ENCODE data around the gene ATP6AP2. TPM values are rescaled to one million over a fixed set of nuclear protein-coding genes. Genes with fewer than 3 reads are reported as not detected.
A peak's percentile ranks its signal among the peaks of the same experiment; 100 is the strongest.

The ATP6AP2 gene
- total RNA-seq, 2 donors from 2014 or later, result 50.5 to 58.4 TPM

DNA sequence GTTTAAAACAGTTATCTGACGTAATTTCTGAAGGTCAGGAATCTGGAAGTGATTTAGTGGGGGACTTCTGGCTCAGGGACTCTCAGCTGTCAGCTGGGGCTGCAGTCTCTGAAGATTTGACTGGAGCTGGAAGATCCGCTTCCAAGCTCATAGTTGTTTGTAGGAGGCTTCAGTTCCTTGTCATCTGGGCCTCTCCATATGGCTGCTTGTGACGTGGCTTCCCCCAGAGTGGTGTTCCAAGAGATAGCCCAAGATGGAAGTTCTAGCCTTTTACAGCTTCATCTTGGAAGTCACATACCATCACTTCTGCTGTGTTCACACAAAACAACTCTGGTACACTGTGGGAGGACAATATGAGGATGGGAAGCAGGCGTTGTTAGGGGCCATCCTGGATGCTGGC, 44.5 kb downstream of the ATP6AP2 start:
- Mint-ChIP-seq H3K27me3 (ENCODE audit: low read depth) (no peaks in the 10 kb centered on the region), H3K36me3 (ENCODE audit: insufficient read depth in 2 of 2) (peaks cover 0 to 10% of the 10 kb centered on the region in 2 donors), H3K9me3 (no peaks in the 10 kb centered on the region), H3K4me3 (no peak overlapping the region), H3K27ac (no peak overlapping the region), H3K4me1 (ENCODE audit: low read depth) (no peaks in the 10 kb centered on the region)
- no peak for ATAC-seq (replicated peaks in 1 of 2)
- no peak for DNase-seq

DNA sequence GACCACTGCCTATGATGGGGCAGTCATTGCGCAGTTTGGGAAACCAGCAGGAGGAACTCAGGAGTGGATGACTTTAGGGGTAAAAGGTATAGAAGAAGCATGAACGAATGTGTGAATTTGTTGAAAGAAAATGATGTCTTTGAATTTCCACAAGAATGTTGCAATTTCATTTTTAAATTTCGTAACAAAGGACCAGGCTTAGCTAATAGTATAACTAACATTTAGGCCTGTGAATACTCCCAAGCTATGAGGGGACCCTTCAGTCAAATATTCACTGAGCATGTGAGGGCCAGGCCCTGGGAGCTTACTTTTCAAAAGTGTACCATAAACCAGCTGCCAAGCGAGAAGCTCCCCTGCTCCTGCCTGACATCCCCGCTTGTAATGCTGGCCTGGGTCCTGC, 47.7 kb downstream of the ATP6AP2 start:
- H3K27ac Mint-ChIP-seq, result no peak overlapping the region
- no peak for DNase-seq

DNA sequence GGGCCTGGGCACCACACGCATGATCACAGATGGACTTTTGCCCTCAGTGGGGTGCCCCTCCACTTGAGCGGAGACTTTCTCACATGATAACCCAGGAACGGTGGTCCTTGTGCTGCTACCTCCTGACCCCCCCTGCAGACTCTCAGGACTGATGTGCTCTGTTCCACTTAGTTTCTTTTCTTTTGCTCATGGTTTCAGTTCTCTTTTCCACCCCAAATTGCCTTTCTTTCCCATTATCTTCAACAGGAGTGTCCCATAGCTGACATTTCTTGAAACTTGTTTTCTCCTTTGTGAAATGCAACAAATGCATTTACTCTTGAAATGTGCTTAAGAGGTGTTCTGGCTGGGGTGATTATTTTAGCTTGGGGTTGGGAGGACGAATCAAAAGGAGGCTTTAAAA, 51.4 kb downstream of the ATP6AP2 start:
- Mint-ChIP-seq H3K9me3 (no peaks in the 10 kb centered on the region), H3K36me3 (ENCODE audit: insufficient read depth in 2 of 2) (peaks cover 2 to 49% of the 10 kb centered on the region in 2 donors), H3K4me3 (no peak overlapping the region), H3K27me3 (ENCODE audit: low read depth) (no peaks in the 10 kb centered on the region), H3K27ac (peak overlapping the region; percentile 20), H3K4me1 (ENCODE audit: low read depth) (peaks cover 8% of the 10 kb centered on the region)
- ATAC-seq (replicated peaks in 1 of 2) (no peak), DNase-seq (no peak)

More for the DNA sequence above, 47.7 kb downstream of the ATP6AP2 start:
- Mint-ChIP-seq H3K9me3 (no peaks in the 10 kb centered on the region), H3K4me3 (no peak overlapping the region), H3K36me3 (ENCODE audit: insufficient read depth in 2 of 2) (peaks cover 0 to 21% of the 10 kb centered on the region in 2 donors), H3K27me3 (ENCODE audit: low read depth) (no peaks in the 10 kb centered on the region), H3K4me1 (ENCODE audit: low read depth) (peaks cover 8% of the 10 kb centered on the region)
- ATAC-seq (replicated peaks in 1 of 2), result no peak

DNA sequence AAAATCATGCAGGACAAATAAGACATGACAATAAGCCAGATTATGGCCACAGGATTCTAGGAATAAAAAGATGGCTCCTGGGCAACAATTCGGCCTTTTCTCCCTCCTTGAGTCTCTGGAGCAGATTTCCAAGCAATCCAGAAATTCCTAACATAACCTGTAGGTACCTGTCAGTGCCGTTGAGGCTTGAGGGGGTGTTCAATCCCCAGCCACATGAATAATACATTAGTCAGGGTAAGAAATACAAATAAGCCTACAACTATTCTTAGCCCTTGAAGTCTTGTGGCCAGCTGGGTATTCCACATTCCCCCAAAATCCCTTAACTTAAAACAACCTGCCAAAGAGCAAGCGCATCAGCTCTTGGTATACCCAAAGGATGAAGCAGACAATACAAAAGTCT, 56.9 kb downstream of the ATP6AP2 start:
- DNase-seq (no peak), ATAC-seq (replicated peaks in 1 of 2) (no peak)
- no peak overlapping the region for H3K27ac Mint-ChIP-seq
- H3K4me1 Mint-ChIP-seq (ENCODE audit: low read depth), result peaks cover 17% of the 10 kb centered on the region
- peaks cover 4 to 44% of the 10 kb centered on the region in 2 donors for H3K36me3 Mint-ChIP-seq (ENCODE audit: insufficient read depth in 2 of 2)
- H3K9me3 Mint-ChIP-seq, result no peaks in the 10 kb centered on the region
- no peak overlapping the region for H3K4me3 Mint-ChIP-seq
- no peaks in the 10 kb centered on the region for H3K27me3 Mint-ChIP-seq (ENCODE audit: low read depth)

DNA sequence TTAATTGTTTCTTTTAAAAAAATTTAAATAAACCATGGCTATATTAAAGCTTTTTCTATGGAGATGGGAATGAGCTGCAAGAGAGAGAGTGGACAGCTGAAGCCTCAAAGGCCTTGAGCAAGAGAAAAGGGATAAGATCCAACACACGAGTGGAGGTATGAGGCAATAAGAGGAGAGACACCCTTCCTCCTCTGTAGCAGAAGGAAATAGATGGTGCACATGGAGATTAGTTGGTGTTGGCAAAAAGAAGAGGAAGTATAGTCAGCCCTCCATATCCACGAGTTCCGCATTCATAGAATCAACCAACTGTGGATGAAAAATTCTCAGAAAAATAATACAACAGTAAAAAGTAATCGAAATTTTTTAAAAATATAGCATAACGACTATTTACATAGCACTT, 63.4 kb downstream of the ATP6AP2 start:
- DNase-seq (no peak), ATAC-seq (replicated peaks in 1 of 2) (no peak)
- H3K27me3 Mint-ChIP-seq (ENCODE audit: low read depth), result no peaks in the 10 kb centered on the region
- H3K27ac Mint-ChIP-seq, result peak overlapping the region; percentile 79
- H3K4me1 Mint-ChIP-seq (ENCODE audit: low read depth), result peaks cover 34% of the 10 kb centered on the region
- peaks cover 11 to 14% of the 10 kb centered on the region in 2 donors for H3K36me3 Mint-ChIP-seq (ENCODE audit: insufficient read depth in 2 of 2)
- no peaks in the 10 kb centered on the region for H3K9me3 Mint-ChIP-seq
- peak overlapping the region; percentile 55 to 90 for H3K4me3 Mint-ChIP-seq

DNA sequence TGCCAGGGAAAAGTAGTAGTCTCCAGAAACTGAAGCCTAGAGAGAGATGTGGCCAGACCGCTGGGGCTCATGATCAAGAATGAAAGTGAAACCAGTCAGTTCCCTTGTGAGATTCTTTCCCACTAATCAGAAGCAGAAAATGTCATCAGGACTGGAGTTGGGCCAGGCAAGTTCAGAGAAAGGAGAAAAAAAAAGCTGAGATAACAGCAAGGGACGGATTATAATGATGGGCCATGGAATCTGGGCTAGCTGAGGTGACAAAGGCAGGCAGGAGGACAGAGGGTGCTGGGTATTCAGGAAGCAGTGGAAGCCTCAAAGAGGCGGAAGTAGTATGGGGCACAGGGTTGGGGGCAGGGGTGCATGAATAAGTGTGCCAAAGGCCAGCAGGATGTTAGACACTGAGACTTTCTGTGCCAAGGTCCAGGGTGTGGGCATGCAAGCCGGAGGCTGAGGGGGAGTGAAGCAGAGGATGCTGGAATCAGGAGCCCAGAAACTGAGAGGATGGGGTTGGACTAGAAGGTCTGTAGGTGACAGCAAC, 64.1 kb downstream of the ATP6AP2 start:
- Mint-ChIP-seq H3K4me3 (peak overlapping the region; percentile 87 to 90), H3K36me3 (ENCODE audit: insufficient read depth in 2 of 2) (peaks cover 11 to 14% of the 10 kb centered on the region in 2 donors), H3K27me3 (ENCODE audit: low read depth) (no peaks in the 10 kb centered on the region), H3K4me1 (ENCODE audit: low read depth) (peaks cover 34% of the 10 kb centered on the region), H3K27ac (peak overlapping the region; percentile 79), H3K9me3 (no peaks in the 10 kb centered on the region)
- DNase-seq, result peak; percentile 36 to 38
- peak; percentile 40 to 54 for ATAC-seq (replicated peaks in 1 of 2)

DNA sequence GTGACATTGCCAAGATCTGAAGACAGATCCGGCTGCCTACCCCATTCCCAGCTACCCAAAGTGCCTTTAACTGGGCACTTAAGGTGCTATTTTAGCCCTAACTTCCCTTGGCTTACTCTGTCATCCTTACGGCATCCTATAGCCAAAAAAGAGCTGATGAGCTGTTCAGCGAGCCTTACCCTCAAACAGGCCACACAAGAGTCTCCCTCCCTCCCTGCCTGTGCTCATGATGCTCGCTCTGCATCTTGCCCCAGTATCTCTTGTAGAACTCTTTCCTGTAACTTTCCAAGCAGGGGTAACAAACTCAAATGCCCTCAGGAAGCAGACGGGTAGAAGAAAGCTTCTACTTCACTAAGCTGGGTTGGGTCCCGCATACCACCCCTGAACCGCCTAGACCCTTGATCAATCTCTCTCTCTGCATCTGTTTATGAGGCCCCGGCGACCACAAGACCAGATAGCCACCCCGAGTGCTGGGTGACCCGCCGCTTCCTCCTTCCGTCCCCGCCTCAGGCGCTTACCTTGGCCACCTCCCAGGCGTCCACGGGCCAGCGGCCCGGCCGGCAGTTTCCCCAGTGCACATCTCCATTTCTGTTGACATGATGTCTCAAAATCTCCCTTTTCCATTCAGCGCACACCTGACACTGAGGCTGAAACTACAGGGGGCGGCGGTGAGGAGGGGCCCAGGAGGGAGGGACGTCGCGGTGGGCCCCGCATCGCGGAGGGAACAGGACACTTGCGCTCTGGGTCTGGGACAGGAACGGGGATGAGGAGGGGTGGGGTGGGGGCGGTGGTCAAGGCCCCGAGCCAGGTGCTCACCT, 65.9 kb downstream of the ATP6AP2 start:
- no peaks in the 10 kb centered on the region for H3K9me3 Mint-ChIP-seq
- no peaks in the 10 kb centered on the region for H3K27me3 Mint-ChIP-seq (ENCODE audit: low read depth)
- peak overlapping the region; percentile 95 to 99 for H3K4me3 Mint-ChIP-seq
- H3K4me1 Mint-ChIP-seq (ENCODE audit: low read depth), result peaks cover 35% of the 10 kb centered on the region
- peaks cover 11 to 14% of the 10 kb centered on the region in 2 donors for H3K36me3 Mint-ChIP-seq (ENCODE audit: insufficient read depth in 2 of 2)
- H3K27ac Mint-ChIP-seq, result peak overlapping the region; percentile 95
- ATAC-seq (replicated peaks in 1 of 2), result peak; percentile 45
- DNase-seq, result peak; percentile 41 to 52

DNA sequence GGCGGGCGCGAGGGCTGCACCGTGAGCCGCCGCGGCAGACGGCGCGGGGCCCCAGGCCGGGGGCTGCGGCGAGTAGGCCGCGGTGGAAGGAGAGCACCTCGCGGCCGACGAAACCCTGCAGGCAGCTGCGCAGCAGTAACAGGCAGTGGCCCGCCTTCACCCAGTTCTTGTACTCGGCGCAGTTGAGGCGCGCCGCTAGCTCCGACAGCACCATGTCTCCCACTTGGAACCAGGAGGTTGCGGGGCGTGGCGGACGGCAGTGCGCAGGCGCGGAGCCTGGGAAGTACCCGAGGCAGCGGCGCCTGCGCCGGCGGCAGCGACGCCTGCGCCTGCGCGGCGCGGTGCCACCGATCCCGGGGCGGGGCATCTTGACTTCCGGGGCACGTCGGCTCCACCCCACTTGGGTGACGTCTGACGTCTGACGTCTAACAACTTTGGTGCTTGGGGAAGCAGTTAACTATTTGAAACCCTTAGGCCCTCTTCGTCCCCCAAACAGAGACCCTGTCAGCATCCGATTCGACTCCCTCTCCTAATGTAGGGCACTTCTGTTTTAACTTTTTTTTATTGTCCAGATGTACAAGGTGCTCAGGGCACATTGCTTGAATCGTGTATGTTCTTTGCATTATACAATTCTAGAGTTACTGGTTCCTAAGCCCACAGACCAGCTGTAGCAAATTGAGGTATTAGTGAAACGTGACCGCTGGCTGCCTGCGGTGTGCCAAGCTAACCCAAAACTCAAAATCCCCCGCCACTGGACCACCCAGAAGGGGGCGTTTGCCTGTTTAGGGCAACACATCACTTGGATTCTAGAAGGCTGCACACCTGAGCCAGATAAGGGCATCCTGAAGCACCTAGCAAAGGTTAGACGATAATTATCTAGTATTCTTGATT, 66.8 kb downstream of the ATP6AP2 start, which contains the start of gene CXorf38:
Gene CXorf38 (minus strand): TSS at position 255 of the 891 bp plus-strand sequence. CDS start 41 bp downstream, at position 214.
- H3K9me3 Mint-ChIP-seq, result no peaks in the 10 kb centered on the region
- peaks cover 31% of the 10 kb centered on the region for H3K4me1 Mint-ChIP-seq (ENCODE audit: low read depth)
- peaks cover 8 to 9% of the 10 kb centered on the region in 2 donors for H3K36me3 Mint-ChIP-seq (ENCODE audit: insufficient read depth in 2 of 2)
- DNase-seq (peak; percentile 93 to 97), ATAC-seq (replicated peaks in 1 of 2) (peak; percentile 81 to 83)
- H3K27ac Mint-ChIP-seq, result peak within 1 kb of the TSS; percentile 98
- H3K4me3 Mint-ChIP-seq, result peak within 1 kb of the TSS; percentile 95 to 99
- no peaks in the 10 kb centered on the region for H3K27me3 Mint-ChIP-seq (ENCODE audit: low read depth)

DNA sequence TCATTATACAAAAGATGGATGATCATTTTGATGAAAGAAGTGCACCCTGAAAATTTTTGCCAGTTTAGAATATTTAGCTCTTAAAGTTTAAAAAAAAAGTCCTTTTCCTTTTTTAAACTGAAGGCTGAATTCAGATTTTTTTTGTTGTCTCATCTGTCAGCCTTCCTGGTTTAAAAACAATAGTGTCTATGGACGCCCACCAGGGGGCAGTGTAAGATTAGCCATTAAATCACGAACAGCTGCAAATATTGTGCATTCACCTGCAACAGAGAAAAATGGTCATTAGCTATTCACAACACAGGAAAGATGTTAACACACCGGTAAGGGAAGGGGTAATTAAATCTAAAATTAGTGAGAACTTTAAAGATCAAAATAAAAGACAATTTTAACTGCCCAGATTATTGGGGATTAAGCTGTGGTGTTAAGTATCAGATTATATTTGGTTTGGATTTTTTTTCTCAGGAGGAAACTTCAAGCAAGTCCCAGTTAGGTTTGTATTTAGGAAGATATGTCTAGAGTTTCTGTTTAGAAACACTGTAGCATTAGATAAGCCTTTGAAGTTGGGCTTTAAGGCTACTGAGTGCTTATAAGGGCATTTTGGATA, 71.0 kb downstream of the ATP6AP2 start:
- Mint-ChIP-seq H3K27ac (no peak overlapping the region), H3K36me3 (ENCODE audit: insufficient read depth in 2 of 2) (peaks cover 2 to 4% of the 10 kb centered on the region in 2 donors)

DNA sequence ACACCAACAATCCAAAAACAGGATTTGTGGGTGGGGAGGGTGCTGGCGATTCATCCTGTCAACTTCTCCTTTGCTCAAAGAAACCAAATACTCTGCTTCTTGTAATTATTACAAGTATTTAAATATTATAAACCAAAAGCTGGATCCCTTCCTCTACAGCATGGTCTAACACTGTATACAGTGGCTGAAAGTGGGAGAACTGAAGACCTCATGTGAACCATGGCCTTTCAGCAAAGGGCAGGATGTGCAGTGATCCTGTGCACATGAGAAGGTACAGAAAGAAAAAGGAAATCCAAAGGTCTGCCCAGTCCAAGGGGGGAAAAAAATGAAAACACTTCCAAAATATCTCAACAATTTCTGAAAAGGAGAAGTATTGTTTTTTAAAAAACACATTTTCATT, 71.9 kb downstream of the ATP6AP2 start:
- H3K36me3 Mint-ChIP-seq (ENCODE audit: insufficient read depth in 2 of 2), result peaks cover 2% of the 10 kb centered on the region in 2 donors
- ATAC-seq (replicated peaks in 1 of 2), result no peak
- no peak overlapping the region for H3K27ac Mint-ChIP-seq
- no peak overlapping the region for H3K4me3 Mint-ChIP-seq
- H3K9me3 Mint-ChIP-seq, result no peaks in the 10 kb centered on the region
- no peaks in the 10 kb centered on the region for H3K27me3 Mint-ChIP-seq (ENCODE audit: low read depth)
- peaks cover 6% of the 10 kb centered on the region for H3K4me1 Mint-ChIP-seq (ENCODE audit: low read depth)
- no peak for DNase-seq

More for the DNA sequence above, 71.0 kb downstream of the ATP6AP2 start:
- no peaks in the 10 kb centered on the region for H3K9me3 Mint-ChIP-seq
- no peaks in the 10 kb centered on the region for H3K27me3 Mint-ChIP-seq (ENCODE audit: low read depth)
- peaks cover 7% of the 10 kb centered on the region for H3K4me1 Mint-ChIP-seq (ENCODE audit: low read depth)
- H3K4me3 Mint-ChIP-seq, result no peak overlapping the region
- peak; percentile 66 to 72 for DNase-seq
- no peak for ATAC-seq (replicated peaks in 1 of 2)

DNA sequence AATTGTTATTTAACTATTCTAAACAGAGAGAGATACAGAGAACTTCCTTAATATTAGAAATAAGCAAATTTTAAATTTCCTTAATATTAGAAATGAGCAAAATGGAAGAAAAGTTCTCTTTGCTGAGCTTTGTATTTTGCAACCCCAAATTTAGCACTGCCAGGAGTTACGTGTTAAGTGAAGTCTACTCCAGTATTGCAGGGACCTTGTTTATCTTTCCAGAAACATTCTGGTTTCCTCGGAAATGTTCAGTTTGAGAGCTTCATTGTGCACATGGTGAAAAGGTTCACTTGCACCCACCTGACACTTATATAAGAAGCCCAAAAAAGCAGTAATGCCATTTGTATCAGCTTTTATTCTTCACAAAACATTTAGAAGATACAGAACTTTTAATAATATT, 72.8 kb downstream of the ATP6AP2 start:
- Mint-ChIP-seq H3K36me3 (ENCODE audit: insufficient read depth in 2 of 2) (peaks cover 2% of the 10 kb centered on the region in 2 donors), H3K27ac (no peak overlapping the region), H3K27me3 (ENCODE audit: low read depth) (no peaks in the 10 kb centered on the region), H3K9me3 (no peaks in the 10 kb centered on the region), H3K4me3 (no peak overlapping the region), H3K4me1 (ENCODE audit: low read depth) (peaks cover 6% of the 10 kb centered on the region)
- ATAC-seq (replicated peaks in 1 of 2), result no peak
- DNase-seq, result no peak

All from activated T-cell treated with anti-CD3 and anti-CD28 coated beads, Interleukin-2, amount 50 U/mL, for 72 hours (primary cell).